Colonic mucosa (tissue), 4 donors: Measurements from ENCODE around the gene MAD1L1. TPM values are rescaled to one million over a fixed set of nuclear protein-coding genes. Genes with fewer than 3 reads are reported as not detected.

Experiments
- DNase-seq: peaks from one replicate; pipeline ENCODE4 v3.0.0-alpha.2; 2020
- H3K27ac ChIP-seq: fragments of 200-600 bp; one replicate; pipeline ENCODE4 v1.8.0; 2021
- H3K27me3 ChIP-seq: fragments of 200-600 bp; one replicate; pipeline ENCODE4 v1.8.0; 2021
- H3K36me3 ChIP-seq: fragments of 200-600 bp; one replicate; pipeline ENCODE4 v1.8.0; 2021
- H3K4me1 ChIP-seq: fragments of 200-600 bp; one replicate; pipeline ENCODE4 v1.8.0; 2021; ENCODE audit warnings: mild to moderate bottlenecking
- H3K4me3 ChIP-seq: fragments of 200-600 bp; one replicate; pipeline ENCODE4 v1.8.0; 2021
- H3K9ac ChIP-seq, 2 donors: one replicate each; pipeline ENCODE4 v1.7.0; 2013; ENCODE audit warnings: control low read depth in 2 of 2, low read depth in 2 of 2, low read length in 2 of 2
- H3K9me3 ChIP-seq: fragments of 200-600 bp; one replicate; pipeline ENCODE4 v1.8.0; 2021
- intact Hi-C: fragments of 100-400 bp; cut with DNase I; formaldehyde crosslinking; loops from one replicate; pipeline ENCODE4 v1.14.1; 2022
- total RNA-seq, 2 donors: library from RNA; stranded (reverse); fragmentation: NEBNext Ultra II Directional in 1 of 2; extraction: Animal tissue kit (Norgen Biotek cat#: 25700) in 1 of 2; gene quantifications; one replicate each; pipeline ENCODE4 v1.2.1, GENCODE V29; 2021
- TF ChIP-seq, protein P1 (sequence below): fragments of 200-600 bp; IDR thresholded peaks from one replicate; pipeline ENCODE4 v1.8.0; 2022; ENCODE audit warnings: antibody characterized with exemption, mild to moderate bottlenecking
- donor health status: healthy.
- donor health status: DM: no; HTN: no; CAD: no.
- donor health status: DM: no; HTN: no; CAD: no.

MAD1L1 gene
- total RNA-seq, 2 donors from 2014 or later = 18.2 to 47.0 TPM

GRCh38 chr7:1815051-1815481 lies 417.7 kb downstream of the MAD1L1 start:
- no peak overlapping the region for H3K4me3 ChIP-seq
- no peaks in the 10 kb centered on the region for H3K9me3 ChIP-seq
- H3K9ac ChIP-seq = no peak overlapping the region
- H3K27me3 ChIP-seq = no peaks in the 10 kb centered on the region
- H3K4me1 ChIP-seq = no peaks in the 10 kb centered on the region
- DNase-seq = no peak
- H3K27ac ChIP-seq = no peak overlapping the region
- TF ChIP-seq, protein P1, sequence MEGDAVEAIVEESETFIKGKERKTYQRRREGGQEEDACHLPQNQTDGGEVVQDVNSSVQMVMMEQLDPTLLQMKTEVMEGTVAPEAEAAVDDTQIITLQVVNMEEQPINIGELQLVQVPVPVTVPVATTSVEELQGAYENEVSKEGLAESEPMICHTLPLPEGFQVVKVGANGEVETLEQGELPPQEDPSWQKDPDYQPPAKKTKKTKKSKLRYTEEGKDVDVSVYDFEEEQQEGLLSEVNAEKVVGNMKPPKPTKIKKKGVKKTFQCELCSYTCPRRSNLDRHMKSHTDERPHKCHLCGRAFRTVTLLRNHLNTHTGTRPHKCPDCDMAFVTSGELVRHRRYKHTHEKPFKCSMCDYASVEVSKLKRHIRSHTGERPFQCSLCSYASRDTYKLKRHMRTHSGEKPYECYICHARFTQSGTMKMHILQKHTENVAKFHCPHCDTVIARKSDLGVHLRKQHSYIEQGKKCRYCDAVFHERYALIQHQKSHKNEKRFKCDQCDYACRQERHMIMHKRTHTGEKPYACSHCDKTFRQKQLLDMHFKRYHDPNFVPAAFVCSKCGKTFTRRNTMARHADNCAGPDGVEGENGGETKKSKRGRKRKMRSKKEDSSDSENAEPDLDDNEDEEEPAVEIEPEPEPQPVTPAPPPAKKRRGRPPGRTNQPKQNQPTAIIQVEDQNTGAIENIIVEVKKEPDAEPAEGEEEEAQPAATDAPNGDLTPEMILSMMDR = no peak
- intact Hi-C loops = no loop called here
- no peaks in the 10 kb centered on the region for H3K36me3 ChIP-seq

GRCh38 chr7:1814089-1814811 lies 418.5 kb downstream of the MAD1L1 start:
- TF ChIP-seq, protein P1 = no peak
- Histone ChIP-seq H3K36me3 (no peaks in the 10 kb centered on the region), H3K9ac (no peak overlapping the region), H3K4me3 (no peak overlapping the region), H3K9me3 (no peaks in the 10 kb centered on the region), H3K27me3 (no peaks in the 10 kb centered on the region), H3K4me1 (no peaks in the 10 kb centered on the region), H3K27ac (no peak overlapping the region)
- no peak for DNase-seq
- intact Hi-C loops = no loop called here

DNA sequence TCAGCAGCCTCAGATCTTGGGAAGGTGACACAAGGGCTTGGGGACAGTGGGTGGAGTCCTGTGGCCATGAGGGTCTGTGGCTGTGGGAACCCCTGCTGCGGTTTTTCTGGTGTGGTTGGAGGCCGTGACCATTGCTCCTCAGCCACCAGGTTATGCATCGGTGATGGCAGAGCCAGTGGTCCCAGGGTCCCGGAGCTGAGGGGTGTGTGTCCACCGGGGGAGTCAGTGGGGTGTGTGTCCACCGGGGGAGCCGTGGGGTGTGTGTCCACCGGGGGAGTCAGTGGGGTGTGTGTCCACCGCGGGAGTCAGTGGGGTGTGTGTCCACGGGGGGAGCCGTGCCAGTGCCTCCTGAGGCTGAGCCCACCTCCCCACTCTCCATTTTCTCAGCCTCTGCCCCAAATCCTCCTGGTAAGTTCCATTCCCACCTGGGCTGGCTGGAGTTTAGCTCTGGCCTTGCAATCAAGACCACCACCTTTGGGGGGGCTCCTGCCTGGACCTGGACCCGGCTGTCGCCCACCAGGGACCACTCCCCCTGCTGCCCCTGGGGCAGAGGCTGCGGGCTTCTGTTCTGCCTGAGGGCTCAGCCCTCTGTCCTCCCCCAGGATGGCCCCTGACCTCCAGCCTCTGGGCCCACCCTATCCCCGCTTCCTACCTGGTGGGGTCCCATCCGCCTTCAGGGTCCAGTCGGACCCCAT lies 419.2 kb downstream of the MAD1L1 start:
- Histone ChIP-seq H3K27me3 (no peaks in the 10 kb centered on the region), H3K27ac (no peak overlapping the region), H3K9ac (no peak overlapping the region), H3K4me1 (no peaks in the 10 kb centered on the region), H3K4me3 (no peak overlapping the region), H3K9me3 (no peaks in the 10 kb centered on the region), H3K36me3 (no peaks in the 10 kb centered on the region)
- intact Hi-C loops = no loop called here
- TF ChIP-seq, protein P1 = no peak
- DNase-seq = no peak

- DNase-seq = no peak
- Histone ChIP-seq H3K4me1 (no peaks in the 10 kb centered on the region), H3K9me3 (no peaks in the 10 kb centered on the region), H3K36me3 (no peaks in the 10 kb centered on the region), H3K27me3 (no peaks in the 10 kb centered on the region), H3K27ac (no peak overlapping the region), H3K4me3 (no peak overlapping the region), H3K9ac (no peak overlapping the region)
- intact Hi-C loops = no loop called here
- TF ChIP-seq, protein P1 = peak; percentile 23
Measured at GRCh38 chr7:1812509-1813393, 420.0 kb downstream of the MAD1L1 start.

DNA sequence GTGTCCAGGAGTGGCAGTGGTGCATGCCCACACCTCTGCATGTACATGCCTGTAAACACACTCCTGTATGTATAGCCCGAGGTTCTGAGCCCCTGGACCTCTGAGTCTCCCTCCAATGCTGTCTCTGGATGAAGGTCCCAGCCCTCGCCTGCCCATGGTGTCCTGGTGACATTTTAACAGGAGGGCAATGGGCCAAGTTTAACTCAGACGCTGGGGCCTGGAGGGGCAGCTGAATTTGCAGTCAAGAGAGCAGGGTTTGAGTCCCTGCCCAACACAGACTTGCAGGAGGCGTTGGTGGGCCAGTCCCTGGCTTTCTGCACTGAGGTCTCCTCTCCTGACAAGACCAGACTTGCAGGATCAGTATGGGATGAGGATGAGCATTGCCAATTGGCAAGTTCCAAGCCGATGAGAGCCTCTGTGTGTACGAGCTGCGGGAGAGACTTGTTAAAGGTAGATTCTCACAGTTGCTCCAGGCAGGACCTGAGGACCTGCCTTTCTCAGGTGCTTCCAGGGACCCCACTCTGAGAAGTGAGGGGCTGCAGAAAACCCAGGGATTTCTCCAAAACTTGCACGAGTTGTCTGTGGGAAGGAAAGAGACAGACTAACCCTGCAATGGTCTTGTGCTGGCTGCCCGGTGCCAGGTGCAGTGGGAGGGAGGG lies 420.8 kb downstream of the MAD1L1 start:
- intact Hi-C loops = no loop called here
- no peak for DNase-seq
- Histone ChIP-seq H3K9me3 (no peaks in the 10 kb centered on the region), H3K4me3 (no peak overlapping the region), H3K4me1 (no peaks in the 10 kb centered on the region), H3K9ac (no peak overlapping the region), H3K27me3 (no peaks in the 10 kb centered on the region), H3K27ac (no peak overlapping the region), H3K36me3 (no peaks in the 10 kb centered on the region)
- TF ChIP-seq, protein P1 = no peak
